GM21576 (cell line): ENCODE results near the gene H1-8.
"Not testable (repeated sequence)": the region's sequence is repeated elsewhere in the genome, so short reads cannot be mapped to it uniquely, and the experiment has no call there.

ENCODE experiments used
- ATAC-seq: cut with Tn5 transposase; IDR thresholded peaks from one replicate; pipeline ENCODE4 v1.9.1; 2021; ENCODE audit warnings: mild to moderate bottlenecking, moderate library complexity; ENCODE audit not compliant: unreplicated experiment

H1-8 gene

GRCh38 chr3:129514563-129514962 lies 28.4 kb upstream of the H1-8 start:
- no peak for ATAC-seq

GRCh38 chr3:129515108-129515820 lies 27.7 kb upstream of the H1-8 start:
- not testable (repeated sequence) for ATAC-seq

GRCh38 chr3:129515821-129516432 lies 27.0 kb upstream of the H1-8 start:
- ATAC-seq = not testable (repeated sequence)

- ATAC-seq = no peak
Observed at GRCh38 chr3:129517516-129517915, 25.5 kb upstream of the H1-8 start.

- ATAC-seq = no peak
Observed at GRCh38 chr3:129518038-129518561, 24.9 kb upstream of the H1-8 start.

- no peak for ATAC-seq
Observed at GRCh38 chr3:129518581-129518980, 24.4 kb upstream of the H1-8 start.

- ATAC-seq = no peak
Observed at GRCh38 chr3:129519449-129519848, 23.5 kb upstream of the H1-8 start.

- ATAC-seq = no peak
Observed at GRCh38 chr3:129519896-129520715, 22.9 kb upstream of the H1-8 start.

- no peak for ATAC-seq
Observed at GRCh38 chr3:129520960-129521359, 22.0 kb upstream of the H1-8 start.

- no peak for ATAC-seq
Observed at GRCh38 chr3:129521611-129522010, 21.4 kb upstream of the H1-8 start.

GRCh38 chr3:129522953-129523352 lies 20.0 kb upstream of the H1-8 start:
- ATAC-seq = no peak

- ATAC-seq = no peak
Observed at GRCh38 chr3:129524081-129524480, 18.9 kb upstream of the H1-8 start.

GRCh38 chr3:129525341-129525968 lies 17.5 kb upstream of the H1-8 start:
- no peak for ATAC-seq

GRCh38 chr3:129526121-129526900 lies 16.7 kb upstream of the H1-8 start:
- peak; percentile 92 for ATAC-seq

GRCh38 chr3:129527262-129527661 lies 15.7 kb upstream of the H1-8 start:
- no peak for ATAC-seq

- ATAC-seq = no peak
Observed at GRCh38 chr3:129528589-129529100, 14.3 kb upstream of the H1-8 start, which contains the start of gene RHO. RHO (plus strand) TSS chr3:129528639; CDS start chr3:129528734, 95 bp downstream.

- no peak for ATAC-seq
Observed at GRCh38 chr3:129529436-129530210, 13.4 kb upstream of the H1-8 start.

- ATAC-seq = no peak
Observed at GRCh38 chr3:129530251-129530791, 12.7 kb upstream of the H1-8 start.

GRCh38 chr3:129530821-129531220 lies 12.2 kb upstream of the H1-8 start:
- ATAC-seq = no peak
